HG03280 (cell line): ENCODE data around the gene OVOL2.
A peak's percentile ranks its signal among the peaks of the same experiment; 100 is the strongest.

ENCODE experiments used
- ATAC-seq: cut with Tn5 transposase; IDR thresholded peaks from one replicate; pipeline ENCODE4 v1.9.1; 2021; ENCODE audit warnings: mild to moderate bottlenecking, moderate library complexity; ENCODE audit not compliant: unreplicated experiment

OVOL2 gene

DNA sequence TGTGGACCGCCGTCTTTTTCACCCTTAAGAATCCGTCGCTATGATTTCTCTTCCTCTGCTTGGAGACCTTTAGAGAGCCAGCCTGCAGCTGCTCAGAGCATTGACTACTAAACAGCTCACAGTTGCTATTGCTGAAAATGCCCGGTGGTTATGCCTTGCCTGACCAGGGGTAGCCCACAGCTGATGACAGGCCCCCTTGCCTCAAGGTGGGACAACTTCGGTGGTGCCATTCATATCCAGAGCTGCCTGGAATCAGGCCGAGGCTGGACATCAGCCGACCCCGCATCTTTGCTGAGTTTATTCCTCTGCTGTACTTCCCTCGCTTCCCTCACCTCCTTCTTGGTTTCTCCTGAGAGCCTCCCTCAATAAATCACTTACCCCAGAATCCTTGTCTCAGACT, 39.6 kb downstream of the OVOL2 start:
- no peak for ATAC-seq

DNA sequence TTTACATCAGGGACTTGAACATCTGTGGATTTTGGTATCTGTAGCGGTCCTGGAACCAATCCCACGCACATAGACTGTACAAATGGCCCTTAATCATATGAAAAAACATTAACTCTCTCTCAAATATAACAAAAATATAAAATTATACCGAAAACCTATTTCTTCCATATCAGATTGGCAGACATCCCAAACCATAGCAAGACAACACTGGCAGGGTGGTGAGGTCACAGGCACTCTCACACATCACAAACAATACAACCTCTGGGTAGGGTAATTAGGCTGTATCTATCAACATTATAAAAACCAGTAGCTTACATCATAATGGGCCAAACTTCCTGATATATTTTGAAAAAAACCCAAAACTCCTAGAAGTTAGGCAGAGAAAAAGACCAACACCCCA, 40.9 kb downstream of the OVOL2 start:
- no peak for ATAC-seq

DNA sequence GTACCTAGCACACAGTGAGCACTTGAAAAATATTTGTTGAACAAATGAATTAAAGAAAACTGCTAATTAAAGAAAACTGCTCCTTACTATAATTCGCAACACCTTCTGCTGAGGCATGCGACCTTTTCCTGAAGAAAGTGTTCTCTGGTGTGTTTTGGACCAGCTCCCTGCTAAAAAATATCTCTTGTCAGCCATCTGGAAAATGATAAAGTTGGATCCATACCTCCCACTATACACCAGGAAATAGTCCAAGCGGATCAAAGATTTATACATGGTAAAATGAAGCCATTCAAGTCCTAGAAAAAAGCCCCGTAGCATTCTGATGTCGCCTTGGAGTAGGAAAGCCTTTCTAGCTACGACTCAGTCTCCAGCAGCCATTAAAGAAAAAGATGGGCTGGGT, 43.3 kb downstream of the OVOL2 start:
- no peak for ATAC-seq

DNA sequence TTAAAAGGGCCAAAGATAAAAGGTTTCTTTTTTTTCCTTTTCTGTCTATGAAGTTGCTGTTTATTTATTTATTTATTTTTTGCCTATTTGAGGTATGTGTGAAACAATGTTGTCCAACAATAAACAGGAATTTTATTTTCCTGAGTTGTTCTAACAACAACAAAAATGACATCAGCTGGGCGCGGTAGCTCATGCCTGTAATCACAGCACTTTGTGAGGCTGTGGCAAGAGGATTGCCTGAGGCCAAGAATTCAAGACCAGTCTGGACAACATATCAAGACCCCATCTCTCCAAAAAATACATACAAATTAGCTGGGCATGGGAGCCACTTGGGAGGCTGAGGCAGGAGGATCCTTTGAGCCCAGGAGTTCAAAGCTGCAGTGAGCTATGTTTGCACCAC, 44.8 kb downstream of the OVOL2 start:
- ATAC-seq = no peak

DNA sequence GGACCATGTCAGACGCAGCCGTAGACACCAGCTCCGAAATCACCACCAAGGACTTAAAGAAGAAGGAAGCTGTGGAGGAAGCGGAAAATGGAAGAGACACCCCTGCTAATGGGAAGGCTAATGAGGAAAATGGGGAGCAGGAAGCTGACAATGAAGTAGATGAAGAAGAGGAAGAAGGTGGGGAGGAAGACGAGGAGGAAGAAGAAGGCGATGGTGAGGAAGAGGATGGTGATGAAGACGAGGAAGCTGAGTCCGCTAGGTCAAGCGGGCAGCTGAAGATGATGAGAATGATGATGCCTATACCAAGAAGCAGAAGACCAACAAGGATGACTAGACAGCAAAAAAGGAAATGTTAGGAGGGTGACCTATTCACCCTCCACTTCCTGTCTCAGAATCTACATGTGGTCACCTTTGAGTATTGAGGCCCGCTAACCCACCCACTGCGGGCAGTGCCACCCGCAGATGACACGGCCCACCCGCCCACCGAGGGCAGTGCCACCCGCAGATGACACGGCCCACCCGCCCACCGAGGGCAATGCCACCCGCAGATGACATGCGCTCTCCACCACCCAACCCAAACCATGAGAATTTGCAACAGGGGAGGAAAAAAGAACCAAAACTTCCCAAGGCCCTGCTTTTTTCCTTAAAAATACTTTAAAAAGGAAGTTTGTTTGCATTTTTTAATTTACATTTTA, 45.6 kb downstream of the OVOL2 start:
- ATAC-seq = no peak

DNA sequence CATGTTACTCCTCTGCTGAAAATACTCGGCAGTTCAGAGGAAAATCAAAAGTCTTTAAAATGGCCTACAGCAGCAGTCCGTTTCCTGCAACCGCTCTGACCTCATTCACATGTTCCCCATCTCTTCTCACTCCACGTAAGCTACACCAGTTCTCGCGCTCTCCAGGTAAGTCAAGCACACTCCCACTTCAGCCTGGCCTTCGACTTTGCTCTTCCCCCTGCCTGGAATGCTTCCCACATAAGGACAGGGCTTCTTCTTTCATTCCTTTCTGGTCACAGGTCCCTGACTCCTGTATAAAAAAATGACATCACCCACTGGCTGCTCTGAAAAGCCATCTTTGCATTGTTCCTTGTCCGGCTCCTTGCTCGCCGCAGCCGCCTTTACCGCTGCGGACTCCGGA, 46.2 kb downstream of the OVOL2 start:
- ATAC-seq = no peak

DNA sequence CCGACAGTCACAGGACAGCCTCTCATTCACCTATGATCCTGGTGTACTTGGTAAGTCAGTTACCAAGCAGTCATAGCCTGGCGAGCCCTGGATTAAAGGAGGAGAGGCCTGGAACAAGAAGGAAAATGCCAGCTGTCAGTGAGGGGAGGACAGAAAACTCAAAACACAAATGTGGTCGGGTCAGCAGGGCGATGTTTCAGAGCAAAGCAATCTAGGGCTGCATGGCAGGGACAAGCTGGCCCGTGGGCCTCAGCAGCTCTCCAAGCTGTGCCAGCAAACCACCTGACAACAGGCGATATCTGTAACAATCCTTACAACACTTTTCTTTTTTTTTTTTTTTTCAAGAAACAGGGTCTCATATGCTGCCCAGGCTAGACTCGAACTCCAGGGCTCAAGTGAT, 48.6 kb downstream of the OVOL2 start:
- no peak for ATAC-seq

DNA sequence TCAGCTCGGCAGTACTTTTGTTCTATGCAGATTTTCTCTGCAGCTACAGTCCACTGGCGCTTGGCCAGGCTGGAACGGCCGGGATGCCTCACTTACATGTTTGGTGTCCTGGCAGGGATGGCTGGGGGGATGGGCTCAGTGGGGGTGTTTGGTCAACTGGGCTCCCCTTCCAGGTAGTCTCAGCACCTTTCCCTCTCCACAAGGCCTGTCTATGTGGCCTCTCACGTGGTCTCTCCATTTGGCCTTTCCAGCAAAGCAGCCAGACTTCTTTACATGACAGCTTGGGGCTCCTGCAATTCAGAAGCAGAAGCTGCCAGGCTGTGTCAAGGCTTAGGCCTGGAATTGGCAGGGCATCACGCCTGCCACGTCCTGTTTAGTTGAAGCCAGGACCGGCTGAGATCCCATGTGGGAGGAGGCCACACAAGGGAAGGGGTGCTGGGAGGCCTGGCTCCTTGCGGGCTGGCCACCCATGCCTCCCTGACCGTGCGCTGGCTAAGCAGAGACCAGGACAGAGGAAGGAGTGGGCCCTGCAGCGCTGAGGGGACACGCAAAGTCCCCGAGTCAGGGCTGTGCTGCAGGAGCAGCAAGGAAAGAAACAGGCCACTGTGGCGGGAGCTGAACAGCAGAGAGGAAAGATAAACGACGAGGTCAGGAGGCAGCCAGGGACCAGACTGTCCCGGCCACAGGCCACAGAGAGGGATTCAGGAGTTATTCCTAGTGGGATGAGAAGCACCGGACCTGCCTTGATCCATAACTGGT, 50.0 kb downstream of the OVOL2 start:
- no peak for ATAC-seq

DNA sequence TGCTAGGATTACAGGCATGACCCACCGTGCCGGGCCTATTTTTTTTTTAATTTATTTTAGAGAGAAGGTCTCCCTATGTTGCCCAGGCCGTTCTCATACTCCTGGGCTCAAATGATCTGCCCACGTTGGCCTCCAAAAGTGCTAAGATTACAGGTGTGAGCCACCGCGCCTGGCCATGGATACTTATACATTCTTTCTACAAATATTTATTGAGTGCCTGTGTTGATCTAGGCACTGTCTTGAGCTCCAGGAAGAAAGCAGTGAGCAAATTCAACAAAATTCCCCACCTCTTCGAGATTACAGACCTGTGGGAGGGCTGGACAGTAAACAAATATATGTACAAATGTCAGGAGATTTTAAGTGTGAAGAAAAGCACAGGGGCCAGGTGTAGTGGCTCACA, 51.0 kb downstream of the OVOL2 start:
- ATAC-seq = no peak

DNA sequence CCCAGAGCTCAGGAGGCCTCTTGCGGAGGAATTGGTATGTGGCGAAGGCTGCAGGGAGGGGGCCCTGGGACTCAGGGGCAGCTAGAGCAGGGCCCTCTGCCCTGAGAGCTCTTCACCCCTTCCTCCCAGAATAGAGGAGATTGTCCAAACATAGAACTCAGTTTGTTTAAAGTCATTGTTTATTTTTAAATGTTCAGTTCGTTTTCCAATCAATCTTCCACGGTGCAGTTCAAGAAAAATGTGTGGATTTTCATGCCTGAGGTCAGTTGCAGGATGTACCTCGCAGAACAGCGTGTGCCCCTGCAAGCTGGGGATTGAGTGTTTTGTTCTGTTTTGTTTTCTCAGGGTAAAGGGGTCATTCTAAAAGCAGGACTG, 51.7 kb downstream of the OVOL2 start:
- ATAC-seq = no peak

DNA sequence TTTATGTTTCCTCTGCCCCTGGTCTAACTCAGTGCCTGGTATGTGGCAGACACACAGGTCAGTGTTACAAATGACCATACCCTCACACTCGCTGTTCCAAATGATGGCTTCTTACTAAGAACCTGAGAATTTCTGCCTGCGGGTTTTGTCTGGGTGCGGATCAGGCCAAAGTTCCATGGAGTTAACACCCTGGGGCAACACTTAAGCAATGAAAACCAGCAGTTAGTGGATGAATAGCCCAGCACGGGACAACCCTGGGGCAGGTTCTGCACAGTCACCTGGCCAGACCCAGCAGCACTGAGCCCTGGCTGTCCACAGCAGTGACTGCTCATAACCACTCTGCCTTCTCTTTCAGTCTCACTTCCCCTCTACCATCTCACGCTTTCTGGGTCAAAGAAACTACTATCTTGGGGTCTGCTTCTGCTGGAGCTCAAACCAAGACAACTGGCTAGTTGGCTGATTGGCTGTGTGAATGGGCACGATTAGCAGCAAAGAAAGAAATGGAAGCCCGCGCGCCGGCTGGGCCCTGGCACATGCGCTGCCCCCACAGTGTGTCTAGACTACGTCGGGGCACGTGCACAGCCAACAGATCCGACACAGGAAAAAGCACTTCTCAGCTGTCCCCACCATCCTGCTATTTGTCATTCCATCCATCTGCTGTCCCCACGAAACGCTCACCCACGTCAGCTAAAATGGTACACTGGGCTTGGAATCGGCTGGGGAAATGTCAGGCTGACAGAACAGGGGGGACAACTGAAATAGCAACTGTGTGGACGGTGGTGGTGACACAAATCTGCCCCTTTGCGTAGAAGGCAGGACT, 52.3 kb downstream of the OVOL2 start:
- ATAC-seq = peak; percentile 94

DNA sequence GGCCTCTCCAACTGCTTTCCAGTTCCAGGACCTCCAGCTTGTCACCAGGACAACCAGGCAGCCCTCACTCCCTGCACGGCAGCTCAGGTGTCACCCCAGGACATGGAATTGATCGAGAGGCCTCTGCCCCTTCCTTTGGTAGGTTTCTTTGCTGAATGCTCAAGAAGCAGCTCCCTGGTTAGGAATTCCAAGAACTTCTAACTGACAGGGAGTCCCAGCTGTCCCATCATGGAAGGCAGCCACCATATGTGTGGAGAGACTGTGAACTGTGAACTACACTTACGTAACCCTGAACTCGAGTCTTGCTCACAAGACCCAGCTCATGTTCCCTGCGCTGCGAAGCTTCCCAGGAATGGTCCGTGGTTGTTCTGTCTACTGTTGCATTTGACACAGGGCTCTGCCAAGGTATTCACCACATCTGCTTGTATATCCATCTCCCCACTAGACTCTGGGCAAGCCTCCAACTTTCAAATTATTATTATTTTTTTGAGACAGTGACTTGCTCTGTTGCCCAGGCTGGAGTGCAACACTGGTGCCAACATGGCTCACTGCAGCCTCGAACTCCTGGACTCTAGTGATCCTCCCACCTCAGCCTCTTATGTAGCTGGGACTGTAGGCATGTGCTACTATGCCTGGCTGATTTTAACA, 53.2 kb downstream of the OVOL2 start:
- no peak for ATAC-seq

DNA sequence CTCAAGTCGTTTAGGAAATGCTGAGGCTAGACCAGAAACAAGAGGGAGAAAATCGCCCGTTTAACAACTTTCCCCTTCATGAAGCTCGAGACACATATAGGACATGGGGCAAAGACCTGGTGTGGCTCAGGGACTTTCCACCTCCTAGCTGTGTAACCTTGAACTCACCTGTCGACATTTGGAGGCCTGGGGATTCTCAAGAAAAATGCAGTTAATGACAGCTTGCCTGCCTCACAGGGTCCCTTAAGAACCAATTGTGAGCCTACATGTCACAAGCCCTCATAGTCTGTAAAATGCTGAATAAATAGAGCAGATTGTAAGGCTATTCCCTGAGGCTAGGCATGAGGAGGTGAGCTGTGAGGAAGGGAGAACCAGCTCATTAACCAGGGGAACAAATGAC, 53.8 kb downstream of the OVOL2 start:
- ATAC-seq = no peak

DNA sequence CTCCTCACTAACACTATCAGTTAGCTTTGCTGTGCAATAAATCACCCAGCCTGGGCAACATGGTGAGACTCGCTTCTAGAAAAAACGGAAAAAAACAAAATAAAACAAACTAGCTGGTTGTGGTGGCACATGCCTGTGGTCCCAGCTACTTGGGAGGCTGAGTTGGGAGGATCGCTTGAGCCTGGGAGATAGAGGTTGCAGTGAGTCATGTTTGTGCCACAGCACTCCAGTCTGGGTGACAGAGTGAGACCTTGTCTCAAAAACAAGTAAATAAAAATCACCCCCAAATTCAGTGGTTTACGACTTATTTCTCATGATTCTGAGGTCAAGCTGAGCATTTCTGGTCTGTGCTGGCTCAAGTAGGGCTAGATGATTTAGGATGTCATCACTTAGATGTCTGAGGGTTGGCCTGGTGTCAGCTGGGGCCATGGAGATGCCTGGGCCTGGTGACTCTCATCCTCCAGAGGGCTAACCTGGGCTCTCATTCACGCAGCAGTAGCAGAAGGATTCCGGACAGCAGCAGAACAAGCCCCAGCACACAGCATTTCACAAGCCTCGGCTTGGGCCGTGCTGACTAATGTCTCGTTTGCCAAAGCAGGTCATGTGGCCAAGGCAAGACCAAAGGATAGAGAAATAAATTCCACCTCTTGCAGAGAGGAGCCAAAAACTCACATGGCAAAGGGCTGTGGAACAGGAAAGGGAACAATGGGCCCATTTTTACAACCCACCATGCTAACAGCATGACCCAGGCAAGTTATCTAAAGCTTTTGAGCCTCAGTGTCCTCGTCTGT, 56.4 kb downstream of the OVOL2 start:
- ATAC-seq = no peak

DNA sequence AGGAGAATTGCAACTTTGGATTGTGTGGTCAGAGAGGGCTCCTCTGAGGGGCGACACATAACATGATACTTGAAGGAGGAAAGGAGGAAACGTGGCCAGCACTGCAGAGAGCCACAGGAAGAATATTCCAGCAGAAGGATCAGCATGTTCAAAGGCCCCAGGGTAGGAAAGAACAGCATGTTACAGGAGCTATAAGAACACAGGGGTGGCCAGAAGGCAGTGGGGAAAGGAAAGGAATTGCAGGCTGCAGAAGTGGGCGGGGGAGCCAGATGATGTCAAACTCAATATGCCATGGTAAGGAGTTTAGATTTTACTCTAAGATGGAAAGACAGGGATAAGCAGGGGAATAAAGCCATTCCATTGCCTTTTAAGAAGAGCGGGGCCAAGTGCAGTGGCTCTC, 58.1 kb downstream of the OVOL2 start:
- ATAC-seq = no peak

DNA sequence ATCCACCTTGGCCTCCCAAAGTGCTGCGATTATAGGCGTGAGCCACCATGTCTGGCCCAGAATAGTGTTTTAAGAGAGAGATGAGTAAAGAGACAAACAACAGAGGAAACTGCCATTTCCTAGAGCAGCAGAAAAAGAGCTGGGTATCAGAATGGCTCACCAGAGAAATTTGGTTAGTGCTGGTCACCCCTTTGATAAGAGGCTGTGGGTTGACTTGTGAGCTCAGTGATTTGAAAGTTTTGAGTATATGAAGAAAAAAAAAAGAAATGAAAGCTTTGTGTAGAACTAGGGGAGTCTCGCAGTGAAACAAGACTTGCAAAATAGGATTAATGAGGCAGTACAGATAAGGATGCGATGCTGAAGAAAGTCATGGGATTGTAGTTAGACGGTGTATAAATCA, 59.3 kb downstream of the OVOL2 start:
- no peak for ATAC-seq

DNA sequence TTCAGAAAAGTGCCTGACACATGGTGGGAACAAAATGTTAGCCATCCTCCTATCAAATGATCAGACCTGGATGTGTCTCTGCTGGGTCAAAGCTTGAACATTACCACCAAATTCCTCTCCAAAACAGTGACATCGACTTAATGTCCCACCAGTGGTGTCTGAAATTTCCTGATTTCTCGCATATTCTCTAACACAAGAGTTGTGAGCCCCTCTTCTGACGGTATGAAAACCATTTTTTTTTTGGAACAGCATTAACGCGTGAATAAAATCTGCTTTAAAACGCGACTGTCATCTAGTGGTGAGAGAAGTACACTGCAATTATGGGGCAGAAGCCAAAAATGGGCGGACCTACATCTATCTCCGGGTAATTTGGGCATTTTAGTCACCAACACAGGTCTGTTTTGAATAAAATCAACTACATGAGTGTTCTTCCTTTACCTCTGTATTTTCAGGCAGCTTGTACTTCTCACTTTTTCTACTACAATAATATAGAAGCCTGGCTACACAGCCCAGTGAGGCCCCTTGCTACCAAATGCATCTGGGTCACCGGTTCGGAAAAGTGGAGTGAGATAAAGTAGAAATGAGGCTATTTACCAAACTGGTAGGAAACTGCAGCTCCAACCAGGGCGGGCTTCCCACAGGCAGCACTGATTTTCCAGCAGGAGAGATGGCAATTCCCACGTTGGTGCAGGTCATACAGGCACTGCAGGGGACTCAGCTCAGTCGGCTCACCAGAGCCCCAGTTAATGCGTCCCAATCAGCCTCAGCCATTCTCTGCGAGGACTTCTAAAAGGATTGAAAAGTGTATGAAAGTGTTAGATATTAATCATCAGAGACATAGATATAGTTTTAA, 61.5 kb downstream of the OVOL2 start:
- ATAC-seq = peak; percentile 47

DNA sequence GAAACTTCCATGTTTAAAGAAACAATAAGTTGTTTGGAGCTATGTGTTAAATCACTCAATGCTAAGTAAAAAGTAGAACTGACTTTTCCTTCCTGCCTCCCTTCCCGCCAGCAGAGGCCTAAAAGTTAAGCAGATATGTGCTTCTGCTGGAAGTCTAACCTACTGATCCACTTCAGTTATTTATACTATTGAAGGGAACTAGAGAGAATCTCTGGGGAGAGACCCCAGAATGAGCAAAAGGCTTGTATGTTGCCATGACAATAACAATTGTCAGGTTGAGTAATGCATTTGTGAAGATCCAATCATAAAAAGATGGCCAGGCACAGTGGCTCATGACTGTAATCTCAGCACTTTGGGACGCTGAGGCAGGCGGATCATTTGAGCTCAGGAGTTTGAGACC, 64.2 kb downstream of the OVOL2 start:
- no peak for ATAC-seq

DNA sequence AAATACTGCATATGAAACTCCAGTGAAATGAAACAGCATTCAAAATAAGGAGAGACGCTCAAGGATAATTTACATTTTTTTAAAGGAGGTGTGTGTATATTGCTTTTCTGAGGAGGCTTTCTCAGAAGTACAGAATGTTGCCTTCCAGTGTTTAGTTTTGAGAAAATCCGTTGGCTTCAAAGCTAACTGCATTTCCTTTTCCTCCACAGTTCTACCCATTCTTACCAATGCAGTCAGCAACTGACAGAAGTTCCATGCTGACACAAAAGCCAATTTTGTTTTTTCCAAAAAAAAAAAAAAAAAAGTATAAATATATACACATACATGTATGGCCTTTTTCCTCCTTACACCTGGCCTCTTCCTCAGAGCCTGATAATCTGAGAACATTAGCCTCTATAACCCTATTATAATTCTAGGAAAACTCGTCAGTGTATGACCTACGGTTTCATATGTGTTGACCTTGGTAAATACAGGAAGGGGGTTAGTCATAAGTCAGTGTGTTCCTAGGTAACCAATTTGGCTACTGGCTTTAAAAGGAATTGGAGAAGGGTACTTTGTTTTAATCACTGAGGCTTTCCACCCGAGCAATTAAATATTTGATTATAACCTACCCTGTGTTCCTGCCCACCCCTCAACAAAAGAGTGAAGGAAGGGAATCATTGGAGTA, 64.7 kb downstream of the OVOL2 start:
- ATAC-seq = no peak
